Calu3 (cell line): ENCODE data around the gene NRCAM. TPM values are rescaled to one million over a fixed set of nuclear protein-coding genes. Genes with fewer than 3 reads are reported as not detected.

Source experiments
- BruUV-seq: library from RNA; stranded (reverse); fragments of 400-500 nt; replicated peaks from 2 replicates; lab custom pipeline; 2021; lab: Mats Ljungman, UMichigan
- CTCF ChIA-PET: fragments of 300-600 bp; sonication (Branson Sonifier 250); formaldehyde crosslinking; loops from one replicate; lab custom pipeline; 2022; ENCODE audit warnings: antibody characterized with exemption; lab: Charles Lee
- DNase-seq: peaks from one replicate; pipeline ENCODE4 v3.0.0; 2022
- H3K27ac Mint-ChIP-seq: one replicate; pipeline ENCODE4 v1.8.0; 2022; ENCODE audit warnings: mixed read lengths; ENCODE audit not compliant: unreplicated experiment
- H3K27me3 Mint-ChIP-seq: one replicate; pipeline ENCODE4 v1.8.0; 2022; ENCODE audit warnings: mixed read lengths; ENCODE audit not compliant: unreplicated experiment
- H3K36me3 Mint-ChIP-seq: one replicate; pipeline ENCODE4 v1.8.0; 2022; ENCODE audit warnings: mild to moderate bottlenecking, moderate library complexity, mixed read lengths; ENCODE audit not compliant: insufficient read depth, unreplicated experiment
- H3K4me1 Mint-ChIP-seq: one replicate; pipeline ENCODE4 v1.8.0; 2022; ENCODE audit warnings: mild to moderate bottlenecking, low read depth, mixed read lengths; ENCODE audit not compliant: unreplicated experiment
- H3K4me3 Mint-ChIP-seq: one replicate; pipeline ENCODE4 v1.8.0; 2022; ENCODE audit warnings: mild to moderate bottlenecking, low read depth, moderate library complexity, mixed read lengths; ENCODE audit not compliant: unreplicated experiment
- H3K9me3 Mint-ChIP-seq: one replicate; pipeline ENCODE4 v1.8.0; 2022; ENCODE audit warnings: low read depth, mixed read lengths; ENCODE audit not compliant: unreplicated experiment
- intact Hi-C: fragments of 100-400 bp; cut with micrococcal nuclease; formaldehyde crosslinking; loops from one replicate; pipeline ENCODE4 v1.10.0; 2022; ENCODE audit not compliant: unreplicated experiment
- total RNA-seq: library from RNA; stranded (reverse); gene quantifications from 2 replicates; pipeline ENCODE4 v1.2.3, GENCODE V29; 2022
- TF ChIP-seq, protein P1 (sequence below): fragments of 200-600 bp; IDR thresholded peaks from one replicate; pipeline ENCODE4 v1.8.0; 2022; ENCODE audit warnings: antibody characterized with exemption; ENCODE audit not compliant: unreplicated experiment

NRCAM gene
- total RNA-seq, 1 experiment from 2014 or later: 15.0 TPM

DNA sequence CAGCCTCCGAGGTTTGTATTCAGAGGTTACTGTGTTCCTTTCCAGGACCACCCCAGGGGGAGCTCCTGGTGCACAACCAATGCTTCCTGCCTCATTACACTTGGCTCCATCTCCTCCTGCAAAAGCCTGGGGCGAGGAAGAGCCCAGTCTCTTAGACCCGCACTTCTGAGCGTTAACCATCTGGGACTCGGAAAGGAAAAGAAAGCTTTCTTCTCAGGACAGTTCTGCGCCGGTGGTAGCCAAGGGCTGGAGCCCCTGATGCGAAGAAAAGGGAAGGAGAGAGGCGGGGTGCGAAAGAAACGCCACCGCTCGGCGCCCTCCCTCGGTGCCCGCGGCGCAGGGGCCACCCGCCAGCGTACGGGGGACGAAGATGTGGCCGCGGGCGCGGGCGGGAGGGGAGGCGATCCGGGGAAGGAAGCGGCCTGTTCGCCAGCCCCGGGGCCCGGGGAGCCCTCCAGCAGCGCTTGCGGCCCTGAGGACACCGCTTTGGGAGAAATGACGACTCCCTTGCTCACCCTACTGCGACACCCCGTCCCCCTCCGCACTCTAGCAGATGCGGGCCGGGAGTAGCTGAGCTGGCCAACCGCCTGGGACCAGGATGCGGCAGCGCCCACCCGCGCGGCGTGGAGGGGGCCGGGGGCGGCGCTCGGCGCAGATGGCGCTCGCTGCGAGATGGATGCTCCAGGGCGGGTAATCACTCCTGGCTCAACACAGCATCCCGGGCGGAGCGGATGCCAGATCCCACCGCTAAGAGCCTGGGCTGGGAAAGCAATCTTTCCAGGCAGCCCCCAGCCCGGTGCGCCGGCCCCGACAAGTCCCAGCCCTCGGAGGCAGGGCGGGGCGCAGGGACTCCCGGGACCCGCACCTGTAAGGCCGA lies 1.3 kb downstream of the NRCAM start:
- H3K4me1 Mint-ChIP-seq: peaks cover 15% of the 10 kb centered on the region
- no TSS peak for BruUV-seq
- CTCF ChIA-PET: no interaction called here
- peak overlapping the region; percentile 77 for H3K4me3 Mint-ChIP-seq
- H3K27ac Mint-ChIP-seq: no peak overlapping the region
- H3K27me3 Mint-ChIP-seq: peaks cover 20% of the 10 kb centered on the region
- peaks cover 16% of the 10 kb centered on the region for H3K36me3 Mint-ChIP-seq
- intact Hi-C loops: no loop called here
- no peaks in the 10 kb centered on the region for H3K9me3 Mint-ChIP-seq
- DNase-seq: peak; percentile 6
- TF ChIP-seq, protein P1, sequence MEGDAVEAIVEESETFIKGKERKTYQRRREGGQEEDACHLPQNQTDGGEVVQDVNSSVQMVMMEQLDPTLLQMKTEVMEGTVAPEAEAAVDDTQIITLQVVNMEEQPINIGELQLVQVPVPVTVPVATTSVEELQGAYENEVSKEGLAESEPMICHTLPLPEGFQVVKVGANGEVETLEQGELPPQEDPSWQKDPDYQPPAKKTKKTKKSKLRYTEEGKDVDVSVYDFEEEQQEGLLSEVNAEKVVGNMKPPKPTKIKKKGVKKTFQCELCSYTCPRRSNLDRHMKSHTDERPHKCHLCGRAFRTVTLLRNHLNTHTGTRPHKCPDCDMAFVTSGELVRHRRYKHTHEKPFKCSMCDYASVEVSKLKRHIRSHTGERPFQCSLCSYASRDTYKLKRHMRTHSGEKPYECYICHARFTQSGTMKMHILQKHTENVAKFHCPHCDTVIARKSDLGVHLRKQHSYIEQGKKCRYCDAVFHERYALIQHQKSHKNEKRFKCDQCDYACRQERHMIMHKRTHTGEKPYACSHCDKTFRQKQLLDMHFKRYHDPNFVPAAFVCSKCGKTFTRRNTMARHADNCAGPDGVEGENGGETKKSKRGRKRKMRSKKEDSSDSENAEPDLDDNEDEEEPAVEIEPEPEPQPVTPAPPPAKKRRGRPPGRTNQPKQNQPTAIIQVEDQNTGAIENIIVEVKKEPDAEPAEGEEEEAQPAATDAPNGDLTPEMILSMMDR: no peak

GRCh38 chr7:108454317-108454673 lies 1.9 kb downstream of the NRCAM start:
- peaks cover 16% of the 10 kb centered on the region for H3K36me3 Mint-ChIP-seq
- no peaks in the 10 kb centered on the region for H3K9me3 Mint-ChIP-seq
- no peak overlapping the region for H3K27ac Mint-ChIP-seq
- CTCF ChIA-PET: no interaction called here
- intact Hi-C loops: no loop called here
- TF ChIP-seq, protein P1: no peak
- no TSS peak for BruUV-seq
- peaks cover 15% of the 10 kb centered on the region for H3K4me1 Mint-ChIP-seq
- no peak for DNase-seq
- peak overlapping the region; percentile 77 for H3K4me3 Mint-ChIP-seq
- H3K27me3 Mint-ChIP-seq: peaks cover 20% of the 10 kb centered on the region

DNA sequence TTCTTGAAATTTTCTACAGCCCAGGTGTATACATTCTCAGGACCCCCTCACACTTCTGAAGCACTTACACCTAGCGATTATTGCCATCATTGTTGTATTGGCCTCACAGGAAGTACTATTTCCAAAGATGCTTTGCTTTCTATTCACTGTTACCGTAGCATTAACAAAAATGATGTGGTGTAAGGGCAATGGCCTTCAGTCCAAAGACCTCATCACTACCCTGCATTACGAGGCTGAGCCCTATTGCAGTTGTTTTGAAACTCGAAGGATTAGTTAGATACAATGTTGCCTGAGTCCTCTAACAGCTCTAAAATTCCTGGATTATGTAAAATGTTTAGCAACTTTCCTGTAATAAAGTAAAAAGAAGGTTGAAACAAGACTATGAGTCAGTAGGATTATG lies 2.9 kb downstream of the NRCAM start:
- no peak for DNase-seq
- intact Hi-C loops: no loop called here
- Mint-ChIP-seq H3K27me3 (peaks cover 15% of the 10 kb centered on the region), H3K4me3 (no peak overlapping the region), H3K4me1 (peaks cover 12% of the 10 kb centered on the region), H3K9me3 (no peaks in the 10 kb centered on the region), H3K27ac (no peak overlapping the region), H3K36me3 (peaks cover 16% of the 10 kb centered on the region)
- no TSS peak for BruUV-seq
- TF ChIP-seq, protein P1: no peak
- CTCF ChIA-PET: no interaction called here

- Mint-ChIP-seq H3K36me3 (peaks cover 16% of the 10 kb centered on the region), H3K4me3 (no peak overlapping the region), H3K4me1 (peaks cover 6% of the 10 kb centered on the region), H3K9me3 (no peaks in the 10 kb centered on the region), H3K27ac (no peak overlapping the region), H3K27me3 (peaks cover 9% of the 10 kb centered on the region)
- DNase-seq: peak; percentile 4
- CTCF ChIA-PET: interaction anchor here (0.9 kb wide), 1 partner anchor 350 kb away, joined by 3 read pairs; no protein-coding TSS in a partner anchor
- BruUV-seq: no TSS peak
- TF ChIP-seq, protein P1: peak; percentile 38
- intact Hi-C loops: no loop called here
Measured at GRCh38 chr7:108452707-108453106, 3.5 kb downstream of the NRCAM start.
